SK-N-MC (cell line): Measurements from ENCODE around the gene ARL6IP6.

Source experiments
- EZH2 ChIP-seq: fragments of 200-600 bp; sonication (generic); IDR thresholded peaks from one replicate; pipeline ENCODE4 v1.6.1; 2017; ENCODE audit warnings: antibody characterized with exemption
- POLR2AphosphoS5 ChIP-seq: IDR thresholded peaks from 2 replicates; pipeline ENCODE4 v1.6.1; 2012; ENCODE audit warnings: mild to moderate bottlenecking, low read depth, low read length, borderline replicate concordance

DNA sequence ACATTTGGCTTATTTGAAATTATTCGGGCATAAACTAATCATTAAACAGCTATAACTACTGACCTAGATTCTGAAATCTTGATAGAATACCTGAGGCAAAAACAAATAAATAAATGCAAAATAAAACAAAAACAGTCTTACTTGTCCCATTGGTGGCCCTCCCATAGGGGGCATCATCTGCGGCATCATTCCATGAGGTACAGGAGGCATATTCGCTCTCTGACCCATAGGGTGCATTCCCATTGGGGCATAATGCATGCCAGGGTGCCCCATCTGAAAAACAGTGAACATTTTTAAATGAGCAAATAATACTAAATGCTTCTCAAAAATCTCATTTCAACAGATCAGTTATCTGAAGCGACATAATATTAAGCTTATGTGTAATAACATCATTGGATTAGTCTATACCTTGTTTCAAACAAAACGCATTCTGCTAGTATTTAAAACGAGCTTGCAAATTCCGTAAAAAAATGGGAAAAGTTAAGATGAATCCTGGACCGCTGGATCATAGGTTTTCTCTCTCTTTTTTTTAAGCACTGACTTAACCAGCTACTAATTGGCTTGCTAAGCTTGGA lies 2.5 kb upstream of the ARL6IP6 start:
- TF ChIP-seq POLR2AphosphoS5 (no peak), EZH2 (no peak)
